ENCODE results near the gene LNPK.

- TF ChIP-seq EZH2 (optimal IDR thresholded peaks at IDR 0.05; ENCODE audit: low read depth, low read length) = no peak
- TF ChIP-seq CTCF (IDR thresholded peaks at IDR 0.05; ENCODE audit: low read length) = no peak
- TF ChIP-seq EZH2phosphoT487 (IDR thresholded peaks at IDR 0.05; ENCODE audit: low read length) = no peak
Measured at GRCh38 chr2:175984846-175985245, 17.2 kb downstream of the LNPK start.
